Mesodermal cell (in vitro differentiated cells): ENCODE measurements around the gene MCF2L.

Experiments used
- H3K27ac ChIP-seq: 2 replicates; pipeline ENCODE4 v1.7.0; 2013; ENCODE audit warnings: mild to moderate bottlenecking, low read depth, low read length, moderate library complexity; ENCODE audit not compliant: severe bottlenecking
- H3K36me3 ChIP-seq: 2 replicates; pipeline ENCODE4 v1.7.1; 2013; ENCODE audit warnings: mild to moderate bottlenecking, low read length, moderate library complexity; ENCODE audit not compliant: control insufficient read depth, insufficient read depth
- H3K4me1 ChIP-seq: one replicate; pipeline ENCODE4 v1.7.1; 2013; ENCODE audit warnings: mild to moderate bottlenecking, low read length; ENCODE audit not compliant: insufficient read depth, control insufficient read depth, poor library complexity, severe bottlenecking
- H3K4me3 ChIP-seq: 2 replicates; pipeline ENCODE4 v1.7.0; 2013; ENCODE audit warnings: low read length, control low read depth, mild to moderate bottlenecking; ENCODE audit not compliant: insufficient read depth, poor library complexity, severe bottlenecking; ENCODE audit errors: extremely low read depth
- H3K9me3 ChIP-seq: 2 replicates; pipeline ENCODE4 v1.7.1; 2013; ENCODE audit warnings: mild to moderate bottlenecking, low read length, moderate library complexity; ENCODE audit not compliant: control insufficient read depth
- WGBS, 2 experiments: methylation state at CpG; one replicate each; pipeline ENCODE4 v1.1.5; 2013; ENCODE audit warnings: missing lambda C conversion rate in 2 of 2; ENCODE audit not compliant: insufficient coverage in 2 of 2; 5-methylcytosine and 5-hydroxymethylcytosine counted together

MCF2L gene

GRCh38 chr13:112951674-112952371 is 17.2 kb upstream of the MCF2L start:
- Histone ChIP-seq H3K4me3 (no peak overlapping the region), H3K27ac (no peak overlapping the region), H3K9me3 (no peaks in the 10 kb centered on the region), H3K36me3 (no peaks in the 10 kb centered on the region), H3K4me1 (no peaks in the 10 kb centered on the region)
- WGBS, 2 experiments, result 64 to 82% methylated on average over 4 to 6 of the region's 9 CpGs

- H3K27ac ChIP-seq, result no peak overlapping the region
- no peaks in the 10 kb centered on the region for H3K36me3 ChIP-seq
- 81 to 86% methylated on average over 13 to 14 of the region's 17 CpGs for WGBS, 2 experiments
- H3K9me3 ChIP-seq, result no peaks in the 10 kb centered on the region
- H3K4me3 ChIP-seq, result no peak overlapping the region
- no peaks in the 10 kb centered on the region for H3K4me1 ChIP-seq
Observed at GRCh38 chr13:112952759-112953551, 16.1 kb upstream of the MCF2L start.

- Histone ChIP-seq H3K4me1 (no peaks in the 10 kb centered on the region), H3K36me3 (no peaks in the 10 kb centered on the region), H3K27ac (no peak overlapping the region), H3K4me3 (no peak overlapping the region), H3K9me3 (no peaks in the 10 kb centered on the region)
- WGBS, 2 experiments, result 87 to 90% methylated on average over 11 to 13 of the region's 17 CpGs
Observed at GRCh38 chr13:112953591-112954487, 15.2 kb upstream of the MCF2L start.

GRCh38 chr13:112954488-112955270 is 14.3 kb upstream of the MCF2L start:
- Histone ChIP-seq H3K9me3 (no peaks in the 10 kb centered on the region), H3K4me1 (no peaks in the 10 kb centered on the region), H3K27ac (no peak overlapping the region), H3K4me3 (no peak overlapping the region), H3K36me3 (no peaks in the 10 kb centered on the region)
- 89 to 95% methylated on average over 13 of the region's 13 CpGs for WGBS, 2 experiments

- Histone ChIP-seq H3K9me3 (no peaks in the 10 kb centered on the region), H3K27ac (no peak overlapping the region), H3K4me3 (no peak overlapping the region), H3K4me1 (no peaks in the 10 kb centered on the region), H3K36me3 (no peaks in the 10 kb centered on the region)
- 94 to 95% methylated on average over 14 to 15 of the region's 15 CpGs for WGBS, 2 experiments
Observed at GRCh38 chr13:112955271-112955937, 13.6 kb upstream of the MCF2L start.

GRCh38 chr13:112955956-112956355 is 13.1 kb upstream of the MCF2L start:
- H3K27ac ChIP-seq, result no peak overlapping the region
- H3K4me3 ChIP-seq, result no peak overlapping the region
- no peaks in the 10 kb centered on the region for H3K4me1 ChIP-seq
- H3K36me3 ChIP-seq, result no peaks in the 10 kb centered on the region
- H3K9me3 ChIP-seq, result no peaks in the 10 kb centered on the region
- WGBS, 2 experiments, result 92 to 94% methylated on average over 10 to 11 of the region's 11 CpGs

GRCh38 chr13:112956571-112957294 is 12.3 kb upstream of the MCF2L start:
- Histone ChIP-seq H3K4me3 (no peak overlapping the region), H3K9me3 (no peaks in the 10 kb centered on the region), H3K36me3 (no peaks in the 10 kb centered on the region), H3K4me1 (no peaks in the 10 kb centered on the region), H3K27ac (no peak overlapping the region)
- 55 to 65% methylated on average over 18 to 19 of the region's 19 CpGs for WGBS, 2 experiments

GRCh38 chr13:112957295-112957677 is 11.7 kb upstream of the MCF2L start:
- WGBS, 2 experiments, result 55 to 75% methylated on average over 5 to 10 of the region's 12 CpGs
- Histone ChIP-seq H3K36me3 (no peaks in the 10 kb centered on the region), H3K9me3 (no peaks in the 10 kb centered on the region), H3K4me1 (no peaks in the 10 kb centered on the region), H3K4me3 (no peak overlapping the region), H3K27ac (no peak overlapping the region)

- whole genome bisulfite sequencing, 2 experiments, result 89 to 90% methylated on average over 27 to 29 of the region's 29 CpGs
- H3K27ac ChIP-seq, result no peak overlapping the region
- no peaks in the 10 kb centered on the region for H3K36me3 ChIP-seq
- no peaks in the 10 kb centered on the region for H3K9me3 ChIP-seq
- H3K4me3 ChIP-seq, result no peak overlapping the region
- no peaks in the 10 kb centered on the region for H3K4me1 ChIP-seq
Observed at GRCh38 chr13:112958127-112958989, 10.7 kb upstream of the MCF2L start.
